GM12878 (cell line): Measurements from ENCODE around the gene DPP6.

Experiments
- CBX5 ChIP-seq: sonication (generic); IDR thresholded peaks from 2 replicates; pipeline ENCODE4 v1.6.1; 2016; ENCODE audit warnings: low read depth, moderate library complexity, mild to moderate bottlenecking, inconsistent platforms
- CEBPB ChIP-seq, 2 experiments: fragments of 150-350 bp in 1 of 2; IDR thresholded peaks; 2 replicates each; pipeline ENCODE4 v1.6.1; 2012 to 2014; ENCODE audit warnings: low read depth in 2 of 2, low read length in 2 of 2, borderline replicate concordance in 1 of 2, inconsistent platforms in 1 of 2
- CTCF ChIP-seq, 3 experiments: IDR thresholded peaks in 2 of 3; conservative IDR thresholded peaks in 1 of 3; 2 replicates each; pipeline ENCODE4 v1.5.1; 2011; ENCODE audit warnings: low read depth in 3 of 3, low read length in 3 of 3, mild to moderate bottlenecking in 3 of 3, control low read depth in 2 of 3, moderate library complexity in 2 of 3, inconsistent platforms in 1 of 3, mixed read lengths in 1 of 3; ENCODE audit not compliant: control insufficient read depth in 2 of 3, insufficient read depth in 1 of 3; ENCODE audit errors: extremely low read depth in 1 of 3
- E2F8 ChIP-seq: fragments of 450-650 bp; IDR thresholded peaks from 2 replicates; pipeline ENCODE4 v1.6.1; 2018; ENCODE audit warnings: mild to moderate bottlenecking, low read depth, moderate library complexity; ENCODE audit not compliant: partially characterized antibody
- EZH2 ChIP-seq: IDR thresholded peaks from 2 replicates; pipeline ENCODE4 v1.6.1; 2012; ENCODE audit warnings: low read depth, mild to moderate bottlenecking, control low read depth, inconsistent platforms, low read length, borderline replicate concordance; ENCODE audit not compliant: control insufficient read depth
- GABPA ChIP-seq: IDR thresholded peaks from 2 replicates; pipeline ENCODE4 v1.6.1; 2014; ENCODE audit warnings: antibody characterized with exemption, low read depth, mild to moderate bottlenecking, inconsistent platforms
- IRF4 ChIP-seq: IDR thresholded peaks from 2 replicates; pipeline ENCODE4 v1.6.1; 2011; ENCODE audit warnings: low read depth, low read length
- NFIC ChIP-seq: IDR thresholded peaks from 2 replicates; pipeline ENCODE4 v1.6.1; 2012; ENCODE audit warnings: low read depth, mild to moderate bottlenecking, inconsistent platforms, low read length, moderate library complexity
- POLR2A ChIP-seq: IDR thresholded peaks from 2 replicates; pipeline ENCODE4 v1.6.1; 2011; ENCODE audit warnings: low read depth, mild to moderate bottlenecking, low read length
- POLR2AphosphoS5 ChIP-seq: IDR thresholded peaks from 2 replicates; pipeline ENCODE4 v1.6.1; 2011; ENCODE audit warnings: mild to moderate bottlenecking, low read length, inconsistent platforms
- SIN3A ChIP-seq: IDR thresholded peaks from 2 replicates; pipeline ENCODE4 v1.6.1; 2012; ENCODE audit warnings: low read depth, low read length, improper control_type of control experiment
- SMC3 ChIP-seq: IDR thresholded peaks from 2 replicates; pipeline ENCODE4 v1.6.1; 2011; ENCODE audit warnings: low read length, improper control_type of control experiment, borderline replicate concordance
- SP1 ChIP-seq: IDR thresholded peaks from one replicate; pipeline ENCODE4 v1.6.1; 2011; ENCODE audit warnings: low read depth, low read length
- TAF1 ChIP-seq: IDR thresholded peaks from 2 replicates; pipeline ENCODE4 v1.6.1; 2011; ENCODE audit warnings: mild to moderate bottlenecking, low read depth, low read length, borderline replicate concordance

- TF ChIP-seq CEBPB (IDR thresholded peaks at IDR 0.05; ENCODE audit: borderline replicate concordance in 1 of 2, low read depth in 2 of 2, low read length in 2 of 2) (no peak), CTCF (IDR thresholded peaks at IDR 0.05 in 2 of 3, conservative IDR thresholded peaks at IDR 0.05 in 1 of 3; ENCODE audit: control insufficient read depth in 2 of 3, extremely low read depth in 1 of 3, insufficient read depth in 1 of 3, low read depth in 3 of 3, low read length in 3 of 3) (no peak), POLR2AphosphoS5 (no peak), IRF4 (no peak), EZH2 (no peak), GABPA (no peak), POLR2A (no peak), CBX5 (no peak), SMC3 (no peak), NFIC (no peak), SIN3A (no peak), E2F8 (no peak), TAF1 (no peak), SP1 (no peak)
Observed at GRCh38 chr7:154475864-154476263, 423.7 kb downstream of the DPP6 start.
